Mesenchymal stem cell (in vitro differentiated cells and primary cell): ENCODE data around the gene PPP6R2.

ENCODE experiments used
- DNase-seq: peaks from one replicate; pipeline ENCODE4 v3.0.0-alpha.2; 2013
- H2AFZ ChIP-seq: one replicate; pipeline ENCODE4 v1.6.1; 2013; ENCODE audit warnings: low read depth, mild to moderate bottlenecking, control low read depth, inconsistent platforms, low read length, moderate library complexity
- H2AK5ac ChIP-seq: 2 replicates; pipeline ENCODE4 v1.6.1; 2013; ENCODE audit warnings: low read length, moderate library complexity, mild to moderate bottlenecking, inconsistent platforms; ENCODE audit not compliant: severe bottlenecking
- H2BK120ac ChIP-seq: one replicate; pipeline ENCODE4 v1.6.1; 2013; ENCODE audit warnings: low read depth, mild to moderate bottlenecking, inconsistent platforms, low read length, moderate library complexity
- H2BK12ac ChIP-seq, 2 experiments: one replicate each; pipeline ENCODE4 v1.6.1; 2013; ENCODE audit warnings: inconsistent platforms in 2 of 2, low read length in 2 of 2, mild to moderate bottlenecking in 2 of 2, moderate library complexity in 2 of 2, control low read depth in 1 of 2
- H2BK15ac ChIP-seq: one replicate; pipeline ENCODE4 v1.6.1; 2013; ENCODE audit warnings: mild to moderate bottlenecking, low read depth, inconsistent platforms; ENCODE audit not compliant: poor library complexity, severe bottlenecking
- H2BK5ac ChIP-seq: 2 replicates; pipeline ENCODE4 v1.6.1; 2013; ENCODE audit warnings: low read depth, mild to moderate bottlenecking, low read length, control low read depth, inconsistent platforms; ENCODE audit not compliant: poor library complexity, severe bottlenecking
- H3K14ac ChIP-seq, 2 experiments: one replicate each; pipeline ENCODE4 v1.6.1; 2013; ENCODE audit warnings: inconsistent platforms in 2 of 2, low read length in 2 of 2, control low read depth in 1 of 2, mild to moderate bottlenecking in 1 of 2, moderate library complexity in 1 of 2
- H3K18ac ChIP-seq, 2 experiments: one replicate each; pipeline ENCODE4 v1.6.1; 2013; ENCODE audit warnings: inconsistent platforms in 2 of 2, low read length in 2 of 2, control low read depth in 1 of 2, low read depth in 1 of 2, mild to moderate bottlenecking in 1 of 2
- H3K23ac ChIP-seq, 2 experiments: one replicate each; pipeline ENCODE4 v1.6.1; 2013; ENCODE audit warnings: inconsistent platforms in 2 of 2, low read length in 2 of 2, mild to moderate bottlenecking in 2 of 2, moderate library complexity in 2 of 2, control low read depth in 1 of 2
- H3K27ac ChIP-seq: 2 replicates; pipeline ENCODE4 v1.5.1; 2013; ENCODE audit warnings: mild to moderate bottlenecking, moderate library complexity, low read length, control low read depth, inconsistent platforms; ENCODE audit not compliant: poor library complexity, severe bottlenecking
- H3K27me3 ChIP-seq, 2 experiments: 2 replicates each; pipeline versions ENCODE4 v1.6.1 to v1.7.0; 2013; ENCODE audit warnings: low read length in 2 of 2, mild to moderate bottlenecking in 2 of 2, moderate library complexity in 2 of 2, control low read depth in 1 of 2, inconsistent platforms in 1 of 2; ENCODE audit not compliant: control insufficient read depth in 1 of 2, insufficient read depth in 1 of 2
- H3K36me3 ChIP-seq, 2 experiments: 2 replicates each; pipeline versions ENCODE4 v1.6.1 to v1.7.0; 2013; ENCODE audit warnings: low read length in 2 of 2, control low read depth in 1 of 2, inconsistent platforms in 1 of 2, low read depth in 1 of 2, mild to moderate bottlenecking in 1 of 2; ENCODE audit not compliant: insufficient read depth in 2 of 2, control insufficient read depth in 1 of 2
- H3K4ac ChIP-seq, 2 experiments: one replicate each; pipeline ENCODE4 v1.6.1; 2013; ENCODE audit warnings: inconsistent platforms in 2 of 2, low read length in 2 of 2, mild to moderate bottlenecking in 2 of 2, moderate library complexity in 2 of 2, control low read depth in 1 of 2, low read depth in 1 of 2
- H3K4me1 ChIP-seq: 2 replicates; pipeline ENCODE4 v1.6.1; 2013; ENCODE audit warnings: low read depth, low read length, control low read depth; ENCODE audit not compliant: control insufficient read depth, insufficient read depth
- H3K4me2 ChIP-seq: 2 replicates; pipeline ENCODE4 v1.6.1; 2013; ENCODE audit warnings: low read length, mild to moderate bottlenecking, inconsistent platforms; ENCODE audit not compliant: poor library complexity, severe bottlenecking
- H3K4me3 ChIP-seq, 2 experiments: 2 replicates each; pipeline versions ENCODE4 v1.5.1 to v1.7.0; 2013; ENCODE audit warnings: low read length in 2 of 2, mild to moderate bottlenecking in 2 of 2, control low read depth in 1 of 2, low read depth in 1 of 2; ENCODE audit not compliant: insufficient read depth in 1 of 2
- H3K79me1 ChIP-seq: replicated peaks from 2 replicates; pipeline ENCODE4 v1.6.1; 2013; ENCODE audit warnings: mild to moderate bottlenecking, control low read depth, low read length, inconsistent platforms; ENCODE audit not compliant: poor library complexity, severe bottlenecking
- H3K9ac ChIP-seq: 2 replicates; pipeline ENCODE4 v1.7.0; 2013; ENCODE audit warnings: mild to moderate bottlenecking, low read length, moderate library complexity
- H3K9me3 ChIP-seq: 2 replicates; pipeline ENCODE4 v1.7.0; 2013; ENCODE audit warnings: mild to moderate bottlenecking, low read length; ENCODE audit not compliant: control insufficient read depth
- H4K8ac ChIP-seq: one replicate; pipeline ENCODE4 v1.6.1; 2013; ENCODE audit warnings: inconsistent platforms, mild to moderate bottlenecking, low read length, moderate library complexity
- H4K91ac ChIP-seq: one replicate; pipeline ENCODE4 v1.6.1; 2013; ENCODE audit warnings: mild to moderate bottlenecking, low read length, inconsistent platforms
- WGBS: methylation state at CpG from one replicate; pipeline ENCODE4 v1.1.7; 2013; ENCODE audit warnings: mixed read lengths; 5-methylcytosine and 5-hydroxymethylcytosine counted together

Gene PPP6R2

DNA sequence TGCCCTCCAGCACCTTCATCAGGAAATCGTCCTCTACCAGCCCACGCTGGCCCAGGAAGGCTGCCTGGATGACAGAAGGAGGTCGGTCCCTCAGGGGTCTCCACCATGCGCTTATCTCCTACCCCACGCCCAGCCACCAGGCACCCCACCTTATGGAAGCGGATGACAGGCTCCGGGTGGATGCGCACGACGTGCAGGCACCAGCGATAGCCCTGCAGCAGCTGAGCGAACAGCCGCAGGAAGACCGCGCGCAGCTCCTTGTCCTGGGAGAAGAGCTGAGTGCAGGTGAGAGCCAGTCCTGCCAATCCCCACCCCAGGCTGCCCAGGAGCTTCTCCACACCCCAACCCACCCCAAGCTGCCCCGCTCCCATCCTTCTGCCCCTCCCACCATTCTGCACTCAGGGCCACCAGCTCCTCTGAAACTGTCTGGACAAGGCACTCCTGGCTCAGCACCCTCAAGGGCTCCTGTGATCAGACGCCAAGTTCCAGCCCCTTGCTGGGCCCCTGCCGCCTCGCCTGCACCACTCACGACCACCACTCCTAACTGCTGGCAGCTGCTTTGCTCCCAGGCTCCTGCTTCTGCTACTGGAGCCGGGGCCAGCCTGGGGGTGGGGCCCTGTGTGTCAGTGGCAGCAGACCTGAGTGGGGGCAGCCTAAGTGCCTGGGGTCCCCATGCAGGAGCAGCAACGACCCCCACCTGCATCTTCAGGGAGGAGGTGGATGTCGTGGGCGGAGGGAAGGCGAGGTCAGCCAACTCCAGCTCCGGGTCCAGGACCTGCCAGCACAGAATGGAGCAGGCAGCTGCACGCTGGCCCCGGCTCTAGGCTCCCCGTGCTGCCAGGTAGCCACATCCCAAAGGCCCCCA lies 122.2 kb downstream of the PPP6R2 start:
- Histone ChIP-seq H3K23ac (no peak overlapping the region), H2BK15ac (no peak overlapping the region), H3K9ac (no peak overlapping the region), H3K4me3 (no peak overlapping the region), H3K27ac (no peak overlapping the region), H3K27me3 (no peaks in the 10 kb centered on the region), H2BK5ac (no peak overlapping the region), H2AFZ (no peak overlapping the region), H4K8ac (no peak overlapping the region), H3K9me3 (no peaks in the 10 kb centered on the region), H3K14ac (no peak overlapping the region), H3K36me3 (peaks cover 67 to 79% of the 10 kb centered on the region in 2 experiments), H2BK12ac (no peak overlapping the region), H3K4ac (no peak overlapping the region), H2AK5ac (no peak overlapping the region), H3K4me2 (no peak overlapping the region), H3K79me1 (peaks cover 49% of the 10 kb centered on the region), H4K91ac (no peak overlapping the region), H3K4me1 (peaks cover 24% of the 10 kb centered on the region), H2BK120ac (no peak overlapping the region), H3K18ac (no peak overlapping the region)
- DNase-seq, result no peak
- 97% methylated on average over 30 of the region's 30 CpGs for WGBS

DNA sequence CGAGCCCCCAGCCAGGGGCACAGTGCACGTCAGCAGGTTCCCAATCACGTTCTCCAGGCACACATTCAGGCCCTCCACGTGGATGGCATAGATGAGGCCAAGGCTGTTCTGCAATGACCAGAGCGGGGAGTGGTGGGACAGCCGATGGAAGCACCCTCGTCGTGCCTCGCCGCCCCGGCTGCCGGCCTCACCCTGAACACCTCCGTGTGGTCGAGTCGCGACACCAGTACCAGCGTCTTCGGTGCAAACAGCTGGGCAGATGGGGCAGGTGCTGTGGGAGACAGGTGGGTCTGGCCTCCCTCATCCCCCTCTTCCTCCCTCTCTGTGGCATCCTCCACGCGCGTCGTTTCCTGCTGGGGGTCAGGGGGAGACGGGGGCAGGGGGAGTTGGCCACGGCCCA lies 124.2 kb downstream of the PPP6R2 start:
- H3K9me3 ChIP-seq, result no peaks in the 10 kb centered on the region
- H4K91ac ChIP-seq, result no peak overlapping the region
- H3K27ac ChIP-seq, result no peak overlapping the region
- no peak overlapping the region for H2BK5ac ChIP-seq
- H3K4me1 ChIP-seq, result peaks cover 44% of the 10 kb centered on the region
- H2AFZ ChIP-seq, result no peak overlapping the region
- no peak overlapping the region for H3K14ac ChIP-seq
- no peak for DNase-seq
- no peak overlapping the region for H4K8ac ChIP-seq
- no peak overlapping the region for H3K4me3 ChIP-seq
- H2BK120ac ChIP-seq, result no peak overlapping the region
- H2BK12ac ChIP-seq, result no peak overlapping the region
- H3K23ac ChIP-seq, result no peak overlapping the region
- H3K4ac ChIP-seq, result no peak overlapping the region
- peaks cover 48 to 74% of the 10 kb centered on the region in 2 experiments for H3K36me3 ChIP-seq
- no peak overlapping the region for H3K18ac ChIP-seq
- no peak overlapping the region for H3K4me2 ChIP-seq
- WGBS, result 96% methylated on average over 22 of the region's 24 CpGs
- H2AK5ac ChIP-seq, result no peak overlapping the region
- H3K9ac ChIP-seq, result no peak overlapping the region
- H3K27me3 ChIP-seq, result no peaks in the 10 kb centered on the region
- peaks cover 38% of the 10 kb centered on the region for H3K79me1 ChIP-seq
- H2BK15ac ChIP-seq, result no peak overlapping the region

DNA sequence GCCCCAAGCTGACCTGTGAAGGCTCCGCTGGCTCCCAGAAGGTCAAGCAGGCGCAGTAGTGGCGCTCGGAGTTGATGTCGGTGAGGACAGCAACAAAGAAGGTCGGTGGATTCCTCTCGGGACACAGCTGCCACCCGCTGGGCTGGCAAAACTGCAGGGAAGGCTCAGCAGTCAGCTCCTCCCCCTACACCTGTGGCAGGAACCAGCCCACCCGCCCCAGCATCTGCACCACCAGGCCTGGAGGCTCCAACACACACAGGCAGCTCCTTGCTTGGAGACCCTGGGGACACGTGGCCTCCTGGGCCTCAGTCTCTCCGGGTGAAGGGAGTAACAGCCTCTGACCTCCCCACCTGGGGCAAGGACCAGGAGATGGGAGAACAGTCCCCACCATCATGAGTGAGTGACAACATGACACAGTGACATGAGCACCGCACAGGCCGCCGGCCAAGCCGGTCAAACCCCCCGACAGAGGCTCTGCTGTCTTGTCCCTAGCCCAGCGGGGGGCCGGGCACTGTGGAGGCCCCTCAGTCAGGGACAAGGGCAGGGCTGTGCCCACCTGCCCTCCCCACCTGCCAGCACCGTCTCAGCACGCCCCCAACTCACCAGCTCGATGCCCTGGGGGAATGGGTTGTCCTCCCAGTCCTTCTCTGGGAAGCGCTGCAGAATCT lies 124.8 kb downstream of the PPP6R2 start:
- Histone ChIP-seq H4K8ac (no peak overlapping the region), H2BK120ac (no peak overlapping the region), H3K27ac (no peak overlapping the region), H2AK5ac (no peak overlapping the region), H2BK12ac (no peak overlapping the region), H3K4me1 (peaks cover 50% of the 10 kb centered on the region), H3K23ac (no peak overlapping the region), H3K4me2 (no peak overlapping the region), H3K9me3 (no peaks in the 10 kb centered on the region), H3K4me3 (no peak overlapping the region), H4K91ac (no peak overlapping the region), H3K9ac (no peak overlapping the region), H2BK5ac (no peak overlapping the region), H3K79me1 (peaks cover 38% of the 10 kb centered on the region), H3K27me3 (no peaks in the 10 kb centered on the region), H3K14ac (no peak overlapping the region), H3K36me3 (peaks cover 45 to 74% of the 10 kb centered on the region in 2 experiments), H2BK15ac (no peak overlapping the region), H2AFZ (no peak overlapping the region), H3K18ac (no peak overlapping the region), H3K4ac (no peak overlapping the region)
- WGBS, result 97% methylated on average over 22 of the region's 22 CpGs
- DNase-seq, result no peak

DNA sequence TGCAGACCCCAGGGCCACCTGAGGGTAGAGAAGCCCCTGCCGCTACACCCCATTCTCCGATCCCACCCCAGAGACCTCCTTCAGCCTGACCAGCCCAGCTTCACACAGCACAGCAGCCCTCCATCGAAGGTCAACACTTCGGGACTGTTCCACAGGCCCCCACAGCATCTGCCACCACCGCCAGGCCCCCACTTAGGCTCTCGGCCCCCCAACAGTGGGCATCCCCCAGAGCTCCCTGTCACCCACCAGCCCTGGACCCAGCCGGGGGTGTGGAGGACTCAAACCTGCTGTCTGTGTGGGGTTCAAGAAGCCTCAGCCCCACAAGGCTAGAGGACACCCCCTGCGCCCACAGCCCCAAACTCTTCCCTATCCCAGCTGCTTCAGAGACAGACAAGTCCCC lies 125.5 kb downstream of the PPP6R2 start:
- Histone ChIP-seq H3K23ac (no peak overlapping the region), H3K4me1 (peaks cover 57% of the 10 kb centered on the region), H2BK15ac (no peak overlapping the region), H3K4ac (no peak overlapping the region), H3K9ac (no peak overlapping the region), H3K4me2 (no peak overlapping the region), H4K91ac (no peak overlapping the region), H3K36me3 (peaks cover 37 to 71% of the 10 kb centered on the region in 2 experiments), H4K8ac (no peak overlapping the region), H2BK12ac (no peak overlapping the region), H3K27ac (no peak overlapping the region), H2AFZ (no peak overlapping the region), H3K27me3 (no peaks in the 10 kb centered on the region), H3K18ac (no peak overlapping the region), H3K79me1 (peaks cover 34% of the 10 kb centered on the region), H2AK5ac (no peak overlapping the region), H3K9me3 (no peaks in the 10 kb centered on the region), H2BK5ac (no peak overlapping the region), H3K14ac (no peak overlapping the region), H2BK120ac (no peak overlapping the region), H3K4me3 (no peak overlapping the region)
- WGBS, result 95% methylated on average over 8 of the region's 8 CpGs
- no peak for DNase-seq
